H1 (cell line): ENCODE data around the gene MLF1. TPM values are rescaled to one million over a fixed set of nuclear protein-coding genes. Genes with fewer than 3 reads are reported as not detected.

Experiments used
- CTCF ChIA-PET: fragments of 300-600 bp; sonication (Branson Sonifier 250); formaldehyde crosslinking; loops from one replicate; lab custom pipeline; 2021; ENCODE audit not compliant: partially characterized antibody; lab: Charles Lee
- POLR2A ChIA-PET: fragments of 300-600 bp; sonication (Branson Sonifier 250); formaldehyde crosslinking; loops from one replicate; lab custom pipeline; 2021; ENCODE audit warnings: inconsistent platforms; ENCODE audit not compliant: partially characterized antibody; lab: Charles Lee
- DNase-seq, 2 experiments: peaks; one replicate each; pipeline versions ENCODE4 v3.0.0 to v3.0.0-alpha.2; 2010 to 2022; ENCODE audit warnings: low spot score in 2 of 2, low read depth in 1 of 2, mixed read lengths in 1 of 2
- FAIRE-seq: peaks from 2 replicates; lab custom pipeline; 2011; peaks lifted over from hg19 to GRCh38; lab: Jason Lieb, UNC
- H2AFZ ChIP-seq: 2 replicates; pipeline ENCODE4 v1.8.1; 2012; ENCODE audit warnings: low read length, inconsistent platforms
- H2AK5ac ChIP-seq: 2 replicates; pipeline ENCODE4 v1.6.1; 2013; ENCODE audit warnings: low read depth, low read length
- H2BK120ac ChIP-seq: replicated peaks from 2 replicates; pipeline ENCODE3; 2013; ENCODE audit warnings: low read depth, low read length, inconsistent platforms
- H2BK12ac ChIP-seq: 2 replicates; pipeline ENCODE4 v1.6.1; 2013; ENCODE audit warnings: low read depth, low read length
- H2BK15ac ChIP-seq: 2 replicates; pipeline ENCODE4 v1.6.1; 2013; ENCODE audit warnings: low read length
- H2BK20ac ChIP-seq: 2 replicates; pipeline ENCODE4 v1.6.1; 2013; ENCODE audit warnings: low read length
- H2BK5ac ChIP-seq: 2 replicates; pipeline ENCODE4 v1.6.1; 2013; ENCODE audit warnings: low read depth, low read length
- H3K14ac ChIP-seq: 2 replicates; pipeline ENCODE4 v1.6.1; 2013; ENCODE audit warnings: inconsistent platforms; ENCODE audit not compliant: insufficient read length
- H3K18ac ChIP-seq: 2 replicates; pipeline ENCODE4 v1.6.1; 2013; ENCODE audit warnings: low read length; ENCODE audit errors: extremely low read depth
- H3K23ac ChIP-seq: 2 replicates; pipeline ENCODE4 v1.6.1; 2013; ENCODE audit warnings: inconsistent platforms; ENCODE audit not compliant: insufficient read length
- H3K23me2 ChIP-seq: 2 replicates; pipeline ENCODE4 v1.6.1; 2013; ENCODE audit warnings: low read depth, low read length
- H3K27ac ChIP-seq: 2 replicates; pipeline ENCODE4 v1.6.1; 2011; ENCODE audit warnings: low read depth, low read length, inconsistent platforms
- H3K27me3 ChIP-seq, 4 experiments: replicated peaks in 1 of 4; 1 replicate in 1 of 4; 2 replicates in 3 of 4; pipeline versions ENCODE4 v1.6.1 to v1.8.1; 2011 to 2013; ENCODE audit warnings: low read length in 3 of 4, mild to moderate bottlenecking in 3 of 4, inconsistent platforms in 2 of 4, mixed read lengths in 2 of 4, moderate library complexity in 1 of 4; ENCODE audit not compliant: control insufficient read depth in 3 of 4, insufficient read depth in 3 of 4; ENCODE audit errors: extremely low read depth in 1 of 4
- H3K36me3 ChIP-seq, 4 experiments: 2 replicates each; pipeline versions ENCODE4 v1.6.1 to v1.8.1; 2011 to 2013; ENCODE audit warnings: mild to moderate bottlenecking in 4 of 4, low read length in 3 of 4, moderate library complexity in 2 of 4, control low read depth in 1 of 4, inconsistent platforms in 1 of 4; ENCODE audit not compliant: insufficient read depth in 4 of 4, control insufficient read depth in 2 of 4
- H3K4ac ChIP-seq: replicated peaks from 2 replicates; pipeline ENCODE3; 2013; ENCODE audit warnings: low read length, low read depth, mixed read lengths, inconsistent platforms; ENCODE audit not compliant: insufficient read length
- H3K4me1 ChIP-seq, 4 experiments: replicated peaks in 1 of 4; 1 replicate in 1 of 4; 2 replicates in 3 of 4; pipeline versions ENCODE4 v1.6.1 to v1.8.1; 2011 to 2013; ENCODE audit warnings: low read length in 3 of 4, inconsistent platforms in 2 of 4, mixed read lengths in 1 of 4; ENCODE audit not compliant: insufficient read depth in 4 of 4, control insufficient read depth in 3 of 4
- H3K4me2 ChIP-seq, 2 experiments: 2 replicates each; pipeline versions ENCODE4 v1.6.1 to v1.8.1; 2011 to 2013; ENCODE audit warnings: low read depth in 2 of 2, low read length in 2 of 2, control low read depth in 1 of 2, inconsistent platforms in 1 of 2, mild to moderate bottlenecking in 1 of 2; ENCODE audit not compliant: insufficient read depth in 1 of 2
- H3K4me3 ChIP-seq, 4 experiments: fragments of 200-600, 300-600 bp in 1 of 4; sonication (generic), shearing (Covaris generic), sonication (Bioruptor Twin) in 1 of 4; 2 replicates each; pipeline versions ENCODE4 v1.5.1 to v1.8.1; 2011 to 2016; ENCODE audit warnings: low read length in 4 of 4, low read depth in 3 of 4, control low read depth in 2 of 4, inconsistent platforms in 2 of 4, mild to moderate bottlenecking in 2 of 4, mixed read lengths in 1 of 4, moderate library complexity in 1 of 4; ENCODE audit not compliant: insufficient read depth in 2 of 4; ENCODE audit errors: extremely low read depth in 1 of 4
- H3K56ac ChIP-seq: replicated peaks from 2 replicates; pipeline ENCODE3; 2013; ENCODE audit warnings: low read depth, mild to moderate bottlenecking, mixed read lengths, low read length, inconsistent platforms; ENCODE audit not compliant: insufficient read length
- H3K79me1 ChIP-seq: 2 replicates; pipeline ENCODE4 v1.6.1; 2013; ENCODE audit warnings: low read depth, low read length, control low read depth
- H3K79me2 ChIP-seq, 2 experiments: 2 replicates each; pipeline versions ENCODE4 v1.6.1 to v1.8.1; 2012 to 2013; ENCODE audit warnings: low read length in 2 of 2, mild to moderate bottlenecking in 2 of 2, inconsistent platforms in 1 of 2; ENCODE audit not compliant: insufficient read depth in 2 of 2, control insufficient read depth in 1 of 2
- H3K9ac ChIP-seq, 4 experiments: replicated peaks in 1 of 4; 1 replicate in 1 of 4; 2 replicates in 3 of 4; pipeline versions ENCODE4 v1.6.1 to v1.8.1; 2011 to 2013; ENCODE audit warnings: low read depth in 3 of 4, low read length in 3 of 4, control low read depth in 2 of 4, mild to moderate bottlenecking in 2 of 4, moderate library complexity in 2 of 4, inconsistent platforms in 1 of 4; ENCODE audit errors: extremely low read depth in 1 of 4
- H3K9me3 ChIP-seq, 2 experiments: 2 replicates each; pipeline versions ENCODE4 v1.6.1 to v1.8.1; 2012 to 2013; ENCODE audit warnings: mild to moderate bottlenecking in 2 of 2, moderate library complexity in 2 of 2, control low read depth in 1 of 2, inconsistent platforms in 1 of 2, low read depth in 1 of 2, low read length in 1 of 2, mixed read lengths in 1 of 2; ENCODE audit not compliant: insufficient read depth in 2 of 2
- H4K20me1 ChIP-seq, 2 experiments: replicated peaks in 1 of 2; 2 replicates each; pipeline versions ENCODE3 to v1.8.1; 2011 to 2013; ENCODE audit warnings: inconsistent platforms in 2 of 2, low read length in 2 of 2, mild to moderate bottlenecking in 1 of 2; ENCODE audit not compliant: insufficient read depth in 2 of 2, control insufficient read depth in 1 of 2
- H4K5ac ChIP-seq: 2 replicates; pipeline ENCODE4 v1.6.1; 2013; ENCODE audit warnings: low read length, low read depth, mixed read lengths, inconsistent platforms; ENCODE audit not compliant: insufficient read length
- H4K8ac ChIP-seq: 2 replicates; pipeline ENCODE4 v1.8.0; 2013; ENCODE audit warnings: mild to moderate bottlenecking, moderate library complexity, low read length, inconsistent platforms; ENCODE audit not compliant: insufficient read depth; ENCODE audit errors: extremely low read depth
- H4K91ac ChIP-seq: replicated peaks from 2 replicates; pipeline ENCODE3; 2013; ENCODE audit warnings: low read length, mixed read lengths, inconsistent platforms; ENCODE audit not compliant: insufficient read length
- BACH1 ChIP-seq: IDR thresholded peaks from 2 replicates; pipeline ENCODE4 v1.6.1; 2012; ENCODE audit warnings: low read length, improper control_type of control experiment
- CEBPB ChIP-seq: IDR thresholded peaks from 2 replicates; pipeline ENCODE4 v1.6.1; 2012; ENCODE audit warnings: low read depth, low read length
- CHD1 ChIP-seq: IDR thresholded peaks from 2 replicates; pipeline ENCODE4 v1.6.1; 2012; ENCODE audit warnings: low read depth, low read length, improper control_type of control experiment
- EP300 ChIP-seq, 2 experiments: IDR thresholded peaks; 1 replicate in 1 of 2; 2 replicates in 1 of 2; pipeline ENCODE4 v1.6.1; 2011 to 2012; ENCODE audit warnings: low read depth in 2 of 2, low read length in 2 of 2, mild to moderate bottlenecking in 2 of 2, borderline replicate concordance in 1 of 2, inconsistent platforms in 1 of 2, moderate library complexity in 1 of 2
- HDAC6 ChIP-seq: IDR thresholded peaks from one replicate; pipeline ENCODE4 v1.7.1; 2012; ENCODE audit warnings: low read depth, mild to moderate bottlenecking, inconsistent platforms, low read length, moderate library complexity
- KDM5A ChIP-seq: fragments of 200-600 bp; IDR thresholded peaks from 2 replicates; pipeline ENCODE4 v1.7.1; 2012; ENCODE audit warnings: mild to moderate bottlenecking, low read length, inconsistent platforms, mixed read lengths
- NANOG ChIP-seq: IDR thresholded peaks from 2 replicates; pipeline ENCODE4 v1.6.1; 2011; ENCODE audit warnings: low read length, low read depth, mild to moderate bottlenecking, inconsistent platforms; ENCODE audit not compliant: insufficient read depth, poor library complexity, severe bottlenecking
- POU5F1 ChIP-seq: IDR thresholded peaks from 2 replicates; pipeline ENCODE4 v1.6.1; 2011; ENCODE audit warnings: low read depth, mild to moderate bottlenecking, low read length, moderate library complexity
- SIRT6 ChIP-seq: IDR thresholded peaks from one replicate; pipeline ENCODE4 v1.7.1; 2012; ENCODE audit warnings: low read length, inconsistent platforms
- SUZ12 ChIP-seq: fragments of 200-600 bp; sonication (generic); IDR thresholded peaks from 2 replicates; pipeline ENCODE4 v1.6.1; 2012; ENCODE audit warnings: mild to moderate bottlenecking, inconsistent platforms, low read length, moderate library complexity, mixed read lengths
- WGBS, 2 experiments: shearing (Covaris generic) in 1 of 2; methylation state at CpG; one replicate each; pipeline versions ENCODE4 v1.1.6 to v1.1.7; 2013 to 2015; ENCODE audit warnings: low lambda C conversion rate in 2 of 2, mixed read lengths in 2 of 2, inconsistent platforms in 1 of 2, low coverage in 1 of 2, missing lambda C conversion rate in 1 of 2; ENCODE audit not compliant: insufficient replicate concordance in 2 of 2, insufficient coverage in 1 of 2, insufficient read length in 1 of 2; ENCODE audit errors: extremely low coverage in 1 of 2, missing lambda C conversion rate in 1 of 2; 5-methylcytosine and 5-hydroxymethylcytosine counted together
- polyA plus RNA-seq, 7 experiments: library from polyadenylated mRNA; depleted of rRNA in 3 of 7; stranded (reverse) in 5 of 7; unstranded in 2 of 7; fragments of >200 nt in 5 of 7; fragments of 200-250 nt in 2 of 7; gene quantifications; 1 replicate in 5 of 7; 2 replicates in 1 of 7; 4 replicates in 1 of 7; pipeline versions ENCODE4 v1.2.1 to v1.2.3, GENCODE V29; 2011 to 2013; ENCODE audit warnings: missing spikeins in 2 of 7, mixed read lengths in 2 of 7
- total RNA-seq: library from RNA; stranded (reverse); fragmentation: NEBNext Ultra II Directional; extraction: Animal tissue kit (Norgen Biotek cat#: 25700); gene quantifications from 2 replicates; pipeline ENCODE4 v1.2.1, GENCODE V29; 2021

Gene MLF1
- total and polyA plus RNA-seq, 2 of the 8 experiments (the other 6 are each of a cell fraction or from before 2014, with no cell fraction given), result 13.4 to 48.9 TPM

DNA sequence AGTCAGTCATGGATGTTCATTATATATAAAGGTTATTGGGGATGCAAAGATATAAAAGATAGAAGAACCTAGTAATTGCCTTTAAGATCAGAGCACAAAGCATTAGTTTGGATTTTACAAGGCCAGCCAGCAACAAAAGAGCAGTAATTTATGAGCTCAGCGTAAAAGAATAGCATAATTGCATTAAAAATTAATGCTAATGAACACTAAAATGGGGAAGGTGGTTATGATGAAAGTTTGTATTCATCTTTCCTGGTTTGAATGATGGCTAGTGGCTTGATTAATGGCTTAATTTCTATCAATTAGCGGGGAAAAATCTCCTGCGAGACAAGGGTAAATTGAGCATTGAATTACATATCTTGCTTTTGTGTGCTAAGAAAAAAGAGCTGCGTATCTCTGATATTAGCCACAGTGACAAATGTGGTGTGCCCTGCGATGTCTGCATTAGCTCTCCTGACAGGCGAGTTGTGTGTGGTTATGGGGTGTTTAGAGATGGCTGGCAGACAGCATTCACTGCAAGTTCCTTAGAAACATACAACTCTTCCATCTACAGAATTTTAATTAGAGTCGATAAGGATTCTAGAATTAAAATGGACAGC, 42.8 kb upstream of the MLF1 start:
- H3K36me3 ChIP-seq, result no peaks in the 10 kb centered on the region
- H3K4me1 ChIP-seq, result no peaks in the 10 kb centered on the region
- H2BK20ac ChIP-seq, result no peak overlapping the region
- H3K4me3 ChIP-seq, result no peak overlapping the region
- FAIRE-seq (no peak), DNase-seq (no peak)
- no peak overlapping the region for H3K27ac ChIP-seq
- no peak overlapping the region for H4K5ac ChIP-seq
- no peak overlapping the region for H2AK5ac ChIP-seq
- H2BK12ac ChIP-seq, result no peak overlapping the region
- H3K4ac ChIP-seq, result no peak overlapping the region
- no peak overlapping the region for H3K9ac ChIP-seq
- H2BK5ac ChIP-seq, result no peak overlapping the region
- no peak overlapping the region for H3K14ac ChIP-seq
- no peaks in the 10 kb centered on the region for H3K23me2 ChIP-seq
- H2BK120ac ChIP-seq, result no peak overlapping the region
- no peak overlapping the region for H3K18ac ChIP-seq
- H3K79me1 ChIP-seq, result no peaks in the 10 kb centered on the region
- POLR2A ChIA-PET, result no interaction called here
- no peak overlapping the region for H4K8ac ChIP-seq
- no peaks in the 10 kb centered on the region for H3K9me3 ChIP-seq
- H3K23ac ChIP-seq, result no peak overlapping the region
- no peaks in the 10 kb centered on the region for H3K79me2 ChIP-seq
- no peaks in the 10 kb centered on the region for H3K27me3 ChIP-seq
- TF ChIP-seq CHD1 (no peak), SIRT6 (no peak), SUZ12 (no peak), KDM5A (no peak), EP300 (IDR thresholded peaks at IDR 0.05; ENCODE audit: borderline replicate concordance in 1 of 2, low read depth in 2 of 2, low read length in 2 of 2) (no peak), NANOG (no peak), POU5F1 (no peak), HDAC6 (no peak), CEBPB (no peak), BACH1 (no peak)
- no peak overlapping the region for H3K56ac ChIP-seq
- no peak overlapping the region for H2BK15ac ChIP-seq
- H2AFZ ChIP-seq, result no peak overlapping the region
- CTCF ChIA-PET, result interaction anchor here (1.0 kb wide), 1 partner anchor 9 kb away, joined by 3 read pairs; no protein-coding TSS in a partner anchor
- no peak overlapping the region for H3K4me2 ChIP-seq
- H4K20me1 ChIP-seq, result no peaks in the 10 kb centered on the region
- H4K91ac ChIP-seq, result no peak overlapping the region
- 93% methylated on average over 7 of the region's 7 CpGs; no CpG with 5 or more reads in 1 of the 2 experiments for WGBS, 2 experiments
